ENCODE measurements around the gene MT1X.

Gene MT1X

GRCh38 chr16:56679818-56680217 lies 2.5 kb upstream of the MT1X start:
- DNase-seq: no peak

- DNase-seq: no peak
Observed at GRCh38 chr16:56682703-56683397, 580 bp downstream of the MT1X start.

GRCh38 chr16:56683424-56684172 lies 1.3 kb downstream of the MT1X start:
- no peak for DNase-seq

GRCh38 chr16:56684256-56684925 lies 2.1 kb downstream of the MT1X start:
- DNase-seq: no peak

- no peak for DNase-seq
Observed at GRCh38 chr16:56684926-56685590, 2.8 kb downstream of the MT1X start.

- no peak for DNase-seq
Observed at GRCh38 chr16:56686758-56687157, 4.5 kb downstream of the MT1X start.

- DNase-seq: no peak
Observed at GRCh38 chr16:56688762-56689161, 6.5 kb downstream of the MT1X start.

GRCh38 chr16:56689171-56689570 lies 6.9 kb downstream of the MT1X start:
- no peak for DNase-seq

- DNase-seq: no peak
Observed at GRCh38 chr16:56690420-56691122, 8.3 kb downstream of the MT1X start.

GRCh38 chr16:56691885-56692284 lies 9.6 kb downstream of the MT1X start:
- DNase-seq: no peak

GRCh38 chr16:56695246-56695645 lies 13.0 kb downstream of the MT1X start:
- DNase-seq: no peak

- no peak for DNase-seq
Observed at GRCh38 chr16:56697456-56698155, 15.3 kb downstream of the MT1X start.

GRCh38 chr16:56700195-56700594 lies 17.9 kb downstream of the MT1X start:
- DNase-seq: no peak

- DNase-seq: no peak
Observed at GRCh38 chr16:56700631-56701030, 18.4 kb downstream of the MT1X start.

GRCh38 chr16:56701534-56701933 lies 19.3 kb downstream of the MT1X start:
- no peak for DNase-seq

- DNase-seq: no peak
Observed at GRCh38 chr16:56702836-56703235, 20.6 kb downstream of the MT1X start.

- DNase-seq: no peak
Observed at GRCh38 chr16:56708525-56709442, 26.5 kb downstream of the MT1X start.

- DNase-seq: no peak
Observed at GRCh38 chr16:56709443-56710040, 27.3 kb downstream of the MT1X start.

GRCh38 chr16:56710181-56710737 lies 28.0 kb downstream of the MT1X start:
- no peak for DNase-seq

- DNase-seq: no peak
Observed at GRCh38 chr16:56711862-56712261, 29.6 kb downstream of the MT1X start.
